ENCODE data around the gene ASMTL. TPM values are rescaled to one million over a fixed set of nuclear protein-coding genes. Genes with fewer than 3 reads are reported as not detected.

Gene ASMTL
- total and polyA plus RNA-seq, 2 experiments from 2014 or later, result 53.7 to 61.2 TPM

- Histone ChIP-seq H2AFZ (no peak overlapping the region), H3K36me3 (ENCODE audit: insufficient read depth) (0 out of 2 replicates have a peak, but pooled peaks cover under 1% of the 10 kb centered on the region), H3F3A (replicated peaks; ENCODE audit: low read depth) (0 out of 2 replicates have a peak, but pooled peaks cover 13% of the 10 kb centered on the region), H3K9me2 (ENCODE audit: insufficient read depth) (no peaks in the 10 kb centered on the region), H3K27ac (ENCODE audit: low read depth) (no peak overlapping the region), H3K4me2 (no peak overlapping the region), H3K4me1 (ENCODE audit: insufficient read depth) (no peaks in the 10 kb centered on the region), H3K27me3 (ENCODE audit: insufficient read depth) (no peaks in the 10 kb centered on the region), H3K4me3 (no peak overlapping the region), H3K79me2 (replicated peaks; ENCODE audit: insufficient read depth) (no peaks in the 10 kb centered on the region), H4K20me1 (replicated peaks; ENCODE audit: insufficient read depth) (no peaks in the 10 kb centered on the region)
- Mint-ChIP-seq H3K36me3 (ENCODE audit: low read depth) (peaks cover 28% of the 10 kb centered on the region), H3K27ac (no peak overlapping the region), H3K4me3 (no peak overlapping the region), H3K4me1 (peaks cover 5% of the 10 kb centered on the region; the same call in 1 of the 3 replicates), H3K9me3 (peaks cover 80% of the 10 kb centered on the region), H3K27me3 (ENCODE audit: insufficient read depth, low read depth, poor library complexity) (peaks cover 21% of the 10 kb centered on the region)
- DNase-seq (ENCODE audit: low spot score) (no peak), ATAC-seq (no peak)
- no peak for TF ChIP-seq EZH2 (IDR thresholded peaks at IDR 0.05; ENCODE audit: low read depth, unreplicated experiment)
- TF ChIP-seq CTCF (conservative IDR thresholded peaks at IDR 0.05; ENCODE audit: low read depth in 2 of 2), result no peak
- no peak for TF ChIP-seq EZH2phosphoT487 (IDR thresholded peaks at IDR 0.05; ENCODE audit: unreplicated experiment)
- no peak for TF ChIP-seq JUNB (IDR thresholded peaks at IDR 0.05; ENCODE audit: unreplicated experiment)
- no peak for TF ChIP-seq ZNF331 (CRISPR knock-in tag; IDR thresholded peaks at IDR 0.05; ENCODE audit: low read depth)
- TF ChIP-seq POLR2AphosphoS5 (IDR thresholded peaks at IDR 0.05; ENCODE audit: low read depth), result no peak
- no peak for TF ChIP-seq REST (IDR thresholded peaks at IDR 0.05; ENCODE audit: unreplicated experiment)
- no peak for TF ChIP-seq STAT1 (IDR thresholded peaks at IDR 0.05; ENCODE audit: unreplicated experiment)
- TF ChIP-seq NANOG (IDR thresholded peaks at IDR 0.05; ENCODE audit: borderline replicate concordance), result no peak
- TF ChIP-seq CREB1 (CRISPR knock-in tag; IDR thresholded peaks at IDR 0.05; ENCODE audit: low read depth), result no peak
- TF ChIP-seq ZNF462 (CRISPR knock-in tag; IDR thresholded peaks at IDR 0.05), result no peak
- TF ChIP-seq ZNF114 (CRISPR knock-in tag; IDR thresholded peaks at IDR 0.05), result no peak
- no peak for TF ChIP-seq ETS1 (IDR thresholded peaks at IDR 0.05)
Observed at GRCh38 chrX:1485033-1485432, 32.3 kb upstream of the ASMTL start.

Measured in GM23338 (cell line).